Natural killer cell treated with Interleukin-12 subunit alpha and Interleukin-12 subunit beta and Interleukin-15 and Interleukin-18, amount 100 ng/mL, for 72 hours (primary cell): ENCODE data around the gene ITPRID2. TPM values are rescaled to one million over a fixed set of nuclear protein-coding genes. Genes with fewer than 3 reads are reported as not detected.

Experiments used
- ATAC-seq, 2 donors: fragments of 150-1000 bp; cut with Tn5 transposase in 1 of 2; sonication (Bioruptor Pico), chemical (Tn5 transposase) in 1 of 2; 2 replicates each; pipeline ENCODE4 v1.10.0; 2021
- DNase-seq: peaks from one replicate; pipeline ENCODE4 v3.0.0; 2022; ENCODE audit warnings: low spot score
- H3K27ac Mint-ChIP-seq, 2 donors: 1 replicate in 1 of 2; 2 replicates in 1 of 2; pipeline ENCODE4 v1.8.0; 2022; ENCODE audit warnings: mixed read lengths in 2 of 2, mild to moderate bottlenecking in 1 of 2, moderate library complexity in 1 of 2
- H3K27me3 Mint-ChIP-seq, 2 donors: 1 replicate in 1 of 2; 2 replicates in 1 of 2; pipeline ENCODE4 v1.8.0; 2022; ENCODE audit warnings: mixed read lengths in 2 of 2
- H3K36me3 Mint-ChIP-seq: one replicate; pipeline ENCODE4 v1.8.0; 2022; ENCODE audit warnings: mixed read lengths
- H3K4me1 Mint-ChIP-seq, 2 donors: 1 replicate in 1 of 2; 2 replicates in 1 of 2; pipeline ENCODE4 v1.8.0; 2022; ENCODE audit warnings: low read depth in 2 of 2, mixed read lengths in 2 of 2, mild to moderate bottlenecking in 1 of 2
- H3K4me3 Mint-ChIP-seq: one replicate; pipeline ENCODE4 v1.8.0; 2022; ENCODE audit warnings: mixed read lengths
- H3K9me3 Mint-ChIP-seq: 2 replicates; pipeline ENCODE4 v1.8.0; 2022; ENCODE audit warnings: mixed read lengths
- total RNA-seq, 2 donors: library from RNA; stranded (reverse); gene quantifications; one replicate each; pipeline ENCODE4 v1.2.3, GENCODE V29; 2022

Gene ITPRID2
- total RNA-seq, 2 donors from 2014 or later: 53.4 to 79.7 TPM

- no peaks in the 10 kb centered on the region for H3K9me3 Mint-ChIP-seq
- peaks cover 30% of the 10 kb centered on the region for H3K36me3 Mint-ChIP-seq
- H3K4me3 Mint-ChIP-seq: no peak overlapping the region
- no peaks in the 10 kb centered on the region for H3K4me1 Mint-ChIP-seq
- no peak overlapping the region for H3K27ac Mint-ChIP-seq
- no peak for ATAC-seq
- DNase-seq: no peak
- no peaks in the 10 kb centered on the region for H3K27me3 Mint-ChIP-seq
Measured at GRCh38 chr2:181915102-181915501, 23.6 kb downstream of the ITPRID2 start.

GRCh38 chr2:181916726-181917718 is 25.5 kb downstream of the ITPRID2 start:
- Mint-ChIP-seq H3K27me3 (no peaks in the 10 kb centered on the region), H3K36me3 (peaks cover 23% of the 10 kb centered on the region), H3K4me1 (no peaks in the 10 kb centered on the region), H3K4me3 (no peak overlapping the region), H3K27ac (no peak overlapping the region), H3K9me3 (no peaks in the 10 kb centered on the region)
- DNase-seq (no peak), ATAC-seq (no peak)

- no peaks in the 10 kb centered on the region for H3K4me1 Mint-ChIP-seq
- no peak for ATAC-seq
- H3K36me3 Mint-ChIP-seq: peaks cover 23% of the 10 kb centered on the region
- no peaks in the 10 kb centered on the region for H3K27me3 Mint-ChIP-seq
- no peak overlapping the region for H3K27ac Mint-ChIP-seq
- no peaks in the 10 kb centered on the region for H3K9me3 Mint-ChIP-seq
- DNase-seq: no peak
- no peak overlapping the region for H3K4me3 Mint-ChIP-seq
Measured at GRCh38 chr2:181918188-181918587, 26.7 kb downstream of the ITPRID2 start.

GRCh38 chr2:181923121-181923520 is 31.6 kb downstream of the ITPRID2 start:
- DNase-seq (no peak), ATAC-seq (no peak)
- Mint-ChIP-seq H3K4me3 (no peak overlapping the region), H3K27me3 (no peaks in the 10 kb centered on the region), H3K4me1 (peaks cover 5% of the 10 kb centered on the region in 2 donors), H3K36me3 (peaks cover 8% of the 10 kb centered on the region), H3K9me3 (no peaks in the 10 kb centered on the region), H3K27ac (no peak overlapping the region)

- no peak for DNase-seq
- no peaks in the 10 kb centered on the region for H3K27me3 Mint-ChIP-seq
- no peaks in the 10 kb centered on the region for H3K9me3 Mint-ChIP-seq
- no peak overlapping the region for H3K4me3 Mint-ChIP-seq
- H3K36me3 Mint-ChIP-seq: peaks cover 8% of the 10 kb centered on the region
- ATAC-seq: no peak
- H3K4me1 Mint-ChIP-seq: peaks cover 5% of the 10 kb centered on the region in 2 donors
- no peak overlapping the region for H3K27ac Mint-ChIP-seq
Measured at GRCh38 chr2:181924336-181924735, 32.8 kb downstream of the ITPRID2 start.

- ATAC-seq: no peak
Measured at GRCh38 chr2:181934694-181935093, 43.2 kb downstream of the ITPRID2 start.

GRCh38 chr2:181937473-181937872 is 45.9 kb downstream of the ITPRID2 start:
- peaks cover 8 to 25% of the 10 kb centered on the region in 2 donors for H3K27me3 Mint-ChIP-seq
- no peak overlapping the region for H3K4me3 Mint-ChIP-seq

More at GRCh38 chr2:181934694-181935093, 43.2 kb downstream of the ITPRID2 start:
- DNase-seq: no peak
- Mint-ChIP-seq H3K27me3 (peaks cover 8 to 18% of the 10 kb centered on the region in 2 donors), H3K4me1 (no peaks in the 10 kb centered on the region), H3K36me3 (peaks cover 3% of the 10 kb centered on the region), H3K9me3 (no peaks in the 10 kb centered on the region), H3K27ac (no peak overlapping the region), H3K4me3 (no peak overlapping the region)

DNA sequence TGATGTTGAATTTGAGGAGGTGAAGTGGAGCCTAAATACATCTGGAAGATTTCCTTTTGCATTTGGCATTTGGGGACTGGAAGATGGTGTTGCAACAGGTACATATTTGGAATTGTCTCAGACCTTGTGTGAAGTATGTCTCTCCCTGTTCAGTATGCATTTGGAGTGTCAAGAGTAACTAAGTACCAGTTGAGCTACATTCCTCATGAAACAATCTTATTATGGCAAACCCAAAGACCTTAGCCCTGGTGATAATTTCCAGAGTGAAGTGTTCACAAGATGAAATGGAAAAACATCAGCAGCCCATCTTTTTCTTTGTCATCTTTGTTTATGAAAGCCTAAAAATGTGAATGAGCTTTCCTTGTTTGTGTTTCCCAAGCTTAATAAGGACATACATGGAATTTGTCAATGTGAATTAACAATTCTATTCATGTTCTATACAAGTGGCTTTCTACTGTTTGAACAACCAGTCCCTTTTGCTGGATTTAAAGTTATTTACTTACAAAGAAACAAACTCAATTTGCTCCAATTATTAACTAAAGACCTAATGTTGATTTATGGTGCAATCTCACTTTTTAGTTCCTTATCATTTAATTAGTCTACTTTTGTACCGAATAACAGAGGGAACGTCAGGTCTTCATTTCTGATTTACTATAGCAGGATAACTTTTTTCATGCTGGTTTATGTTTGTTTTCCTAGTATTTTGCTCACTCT is 52.0 kb downstream of the ITPRID2 start:
- DNase-seq (no peak), ATAC-seq (no peak)
- H3K36me3 Mint-ChIP-seq: no peaks in the 10 kb centered on the region
- peaks cover 17 to 40% of the 10 kb centered on the region in 2 donors for H3K27me3 Mint-ChIP-seq
- no peak overlapping the region for H3K4me3 Mint-ChIP-seq
- H3K9me3 Mint-ChIP-seq: no peaks in the 10 kb centered on the region
- no peaks in the 10 kb centered on the region for H3K4me1 Mint-ChIP-seq
- no peak overlapping the region for H3K27ac Mint-ChIP-seq

More at GRCh38 chr2:181937473-181937872, 45.9 kb downstream of the ITPRID2 start:
- no peaks in the 10 kb centered on the region for H3K36me3 Mint-ChIP-seq
- ATAC-seq (no peak), DNase-seq (no peak)
- no peak overlapping the region for H3K27ac Mint-ChIP-seq
- no peaks in the 10 kb centered on the region for H3K9me3 Mint-ChIP-seq
- no peaks in the 10 kb centered on the region for H3K4me1 Mint-ChIP-seq

- Mint-ChIP-seq H3K36me3 (no peaks in the 10 kb centered on the region), H3K9me3 (no peaks in the 10 kb centered on the region), H3K27me3 (peaks cover 12 to 40% of the 10 kb centered on the region in 2 donors), H3K27ac (no peak overlapping the region), H3K4me3 (no peak overlapping the region), H3K4me1 (no peaks in the 10 kb centered on the region)
- DNase-seq (no peak), ATAC-seq (no peak)
Measured at GRCh38 chr2:181944164-181944913, 52.8 kb downstream of the ITPRID2 start.

DNA sequence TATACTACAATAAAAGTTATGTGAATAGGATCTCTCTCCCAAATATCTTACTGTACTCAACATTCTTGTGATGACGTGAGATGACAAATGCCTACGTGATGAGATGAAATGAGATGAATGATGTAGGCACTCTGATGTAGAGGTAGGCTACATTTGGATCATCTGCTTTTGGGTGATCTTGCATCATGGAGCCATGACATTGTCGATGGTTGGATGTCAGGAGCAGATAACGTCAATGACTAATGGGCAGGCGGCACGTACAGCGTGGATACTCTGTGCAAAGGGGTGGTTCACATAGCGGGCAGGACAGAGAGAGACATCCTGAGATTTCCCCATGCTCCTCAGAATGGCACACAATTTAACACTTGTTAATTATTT is 53.4 kb downstream of the ITPRID2 start:
- Mint-ChIP-seq H3K4me1 (no peaks in the 10 kb centered on the region), H3K4me3 (no peak overlapping the region), H3K27ac (no peak overlapping the region), H3K9me3 (no peaks in the 10 kb centered on the region), H3K36me3 (no peaks in the 10 kb centered on the region), H3K27me3 (peaks cover 12 to 43% of the 10 kb centered on the region in 2 donors)
- ATAC-seq (no peak), DNase-seq (no peak)

DNA sequence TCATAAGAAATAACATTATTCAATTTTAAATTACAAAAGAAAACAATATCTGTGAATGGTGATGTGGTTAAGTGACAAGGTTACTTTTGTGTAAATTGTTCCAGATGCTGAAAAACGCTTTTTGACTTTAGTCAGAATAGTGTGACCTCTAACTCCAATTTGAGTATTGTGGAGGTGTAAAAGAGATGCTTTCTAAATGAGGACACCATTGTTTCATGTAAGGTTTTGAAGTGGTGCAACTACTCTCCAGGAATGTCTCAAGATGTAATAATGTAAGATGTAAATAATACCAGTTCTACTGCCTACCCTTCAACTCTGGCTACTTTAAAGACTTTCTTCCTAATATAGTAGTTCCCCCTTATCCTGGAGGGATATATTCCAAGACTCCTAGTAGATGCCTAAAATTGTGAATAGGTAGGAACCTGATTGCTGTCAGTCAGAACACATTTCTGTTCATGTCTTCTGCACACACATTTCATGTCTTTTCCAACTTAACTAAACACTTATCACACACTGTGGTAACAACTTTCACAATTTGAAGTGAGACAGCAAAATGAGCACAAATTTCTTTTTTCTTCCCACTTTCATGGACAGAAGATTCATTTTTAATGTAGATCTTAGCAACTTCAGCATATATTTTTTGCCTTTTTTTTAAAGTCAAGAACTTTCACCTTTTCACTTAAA is 55.1 kb downstream of the ITPRID2 start:
- no peak for ATAC-seq
- no peaks in the 10 kb centered on the region for H3K4me1 Mint-ChIP-seq
- no peaks in the 10 kb centered on the region for H3K36me3 Mint-ChIP-seq

DNA sequence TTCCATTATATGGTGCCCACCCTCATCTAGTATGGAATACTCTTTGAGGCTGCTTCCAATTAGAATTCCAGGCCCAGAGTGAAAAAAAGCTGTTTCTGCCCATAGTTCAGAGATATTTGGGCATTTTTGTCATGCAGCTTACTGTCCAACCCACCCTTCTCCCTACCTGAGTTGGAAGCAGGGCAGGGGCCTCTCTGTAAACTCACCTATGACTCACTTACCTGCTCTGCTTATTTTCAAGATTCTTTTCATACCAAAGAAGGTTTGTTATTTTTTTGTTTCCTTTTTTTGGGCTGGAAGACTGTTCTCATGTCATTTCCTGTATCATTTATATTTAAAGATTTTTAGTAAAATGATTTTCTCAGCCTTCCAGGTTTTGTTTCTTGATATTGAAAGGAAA is 55.7 kb downstream of the ITPRID2 start:
- H3K27ac Mint-ChIP-seq: no peak overlapping the region
- no peaks in the 10 kb centered on the region for H3K36me3 Mint-ChIP-seq
- no peaks in the 10 kb centered on the region for H3K4me1 Mint-ChIP-seq
- H3K27me3 Mint-ChIP-seq: peaks cover 17 to 43% of the 10 kb centered on the region in 2 donors
- DNase-seq (no peak), ATAC-seq (no peak)
- H3K4me3 Mint-ChIP-seq: no peak overlapping the region
- no peaks in the 10 kb centered on the region for H3K9me3 Mint-ChIP-seq

More for the DNA sequence above, 55.1 kb downstream of the ITPRID2 start:
- Mint-ChIP-seq H3K27me3 (peaks cover 16 to 41% of the 10 kb centered on the region in 2 donors), H3K4me3 (no peak overlapping the region), H3K27ac (no peak overlapping the region), H3K9me3 (no peaks in the 10 kb centered on the region)
- DNase-seq: no peak

DNA sequence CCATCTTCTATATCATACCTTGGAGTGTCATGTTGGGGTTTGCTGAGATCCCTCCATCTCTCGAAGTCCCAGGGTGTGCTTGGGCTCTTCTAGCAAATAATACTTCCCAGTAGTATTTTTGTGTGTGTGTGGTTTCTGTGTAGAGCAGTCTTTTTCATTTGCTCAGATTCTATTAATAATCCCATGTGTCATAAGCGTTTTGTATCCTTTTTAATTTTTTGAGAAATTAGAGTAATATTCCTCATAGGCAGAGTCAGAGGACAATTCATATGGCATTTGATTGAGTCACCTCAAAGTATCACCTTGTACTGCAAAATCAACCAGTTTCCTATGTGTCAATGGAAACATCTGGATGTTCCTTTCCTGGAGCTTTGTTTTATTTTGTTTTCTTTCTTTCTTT is 56.7 kb downstream of the ITPRID2 start:
- H3K4me1 Mint-ChIP-seq: no peaks in the 10 kb centered on the region
- no peaks in the 10 kb centered on the region for H3K36me3 Mint-ChIP-seq
- DNase-seq: no peak
- ATAC-seq: no peak
- peaks cover 17 to 43% of the 10 kb centered on the region in 2 donors for H3K27me3 Mint-ChIP-seq
- H3K27ac Mint-ChIP-seq: no peak overlapping the region
- H3K9me3 Mint-ChIP-seq: no peaks in the 10 kb centered on the region
- H3K4me3 Mint-ChIP-seq: no peak overlapping the region
